Osteoblast (primary cell): ENCODE results near the gene BRF1. TPM values are rescaled to one million over a fixed set of nuclear protein-coding genes. Genes with fewer than 3 reads are reported as not detected.
A peak's percentile ranks its signal among the peaks of the same experiment; 100 is the strongest.

Source experiments
- DNase-seq: peaks from one replicate; pipeline ENCODE4 v3.0.0; 2011; ENCODE audit warnings: low spot score, mixed read lengths; ENCODE audit not compliant: insufficient read length; ENCODE audit errors: missing footprints
- H2AFZ ChIP-seq: 2 replicates; pipeline ENCODE4 v1.6.0; 2011; ENCODE audit warnings: mild to moderate bottlenecking, low read length
- H3K27ac ChIP-seq: 2 replicates; pipeline ENCODE4 v1.5.1; 2011; ENCODE audit warnings: mild to moderate bottlenecking, low read depth, low read length, moderate library complexity
- H3K27me3 ChIP-seq: 2 replicates; pipeline ENCODE4 v1.6.0; 2012; ENCODE audit warnings: mild to moderate bottlenecking, control low read depth, inconsistent platforms, low read length, moderate library complexity; ENCODE audit not compliant: insufficient read depth
- H3K36me3 ChIP-seq: 2 replicates; pipeline ENCODE4 v1.5.1; 2011; ENCODE audit warnings: mild to moderate bottlenecking, low read length, control low read depth, moderate library complexity; ENCODE audit not compliant: insufficient read depth
- H3K4me1 ChIP-seq: 2 replicates; pipeline ENCODE4 v1.5.1; 2011; ENCODE audit warnings: mild to moderate bottlenecking, low read length, control low read depth, moderate library complexity; ENCODE audit not compliant: insufficient read depth
- H3K4me2 ChIP-seq: 2 replicates; pipeline ENCODE4 v1.6.0; 2011; ENCODE audit warnings: mild to moderate bottlenecking, low read length; ENCODE audit not compliant: insufficient read depth
- H3K4me3 ChIP-seq: fragments of 200-600 bp; sonication (generic); 3 replicates; pipeline ENCODE4 v1.5.1; 2012; ENCODE audit warnings: mild to moderate bottlenecking, low read length, inconsistent platforms; ENCODE audit not compliant: insufficient read depth
- H3K79me2 ChIP-seq: 2 replicates; pipeline ENCODE4 v1.6.0; 2012; ENCODE audit warnings: mild to moderate bottlenecking, low read length, control low read depth, inconsistent platforms; ENCODE audit not compliant: insufficient read depth
- H3K9me3 ChIP-seq: 2 replicates; pipeline ENCODE4 v1.5.1; 2011; ENCODE audit warnings: low read depth, low read length, control low read depth
- H4K20me1 ChIP-seq: 2 replicates; pipeline ENCODE4 v1.6.0; 2012; ENCODE audit warnings: mild to moderate bottlenecking, low read length, control low read depth; ENCODE audit not compliant: insufficient read depth
- CTCF ChIP-seq: IDR thresholded peaks from 2 replicates; pipeline ENCODE4 v1.5.1; 2011; ENCODE audit warnings: mild to moderate bottlenecking, low read depth, low read length, moderate library complexity; ENCODE audit errors: extremely low read depth
- total RNA-seq: library from RNA; depleted of rRNA; stranded (reverse); fragments of >200 nt; gene quantifications from 2 replicates; pipeline ENCODE4 v1.2.3, GENCODE V29; 2012

The BRF1 gene
- total RNA-seq, 1 donor = 34.4 TPM

GRCh38 chr14:105261781-105262180 is 39.0 kb downstream of the BRF1 start:
- Histone ChIP-seq H3K27me3 (no peaks in the 10 kb centered on the region), H3K36me3 (peaks cover 5% of the 10 kb centered on the region), H4K20me1 (peaks cover 9% of the 10 kb centered on the region), H3K79me2 (no peaks in the 10 kb centered on the region), H3K4me3 (no peak overlapping the region), H3K9me3 (no peaks in the 10 kb centered on the region), H2AFZ (no peak overlapping the region), H3K4me2 (no peak overlapping the region), H3K4me1 (no peaks in the 10 kb centered on the region), H3K27ac (no peak overlapping the region)
- DNase-seq = peak; percentile 49
- TF ChIP-seq CTCF = no peak

DNA sequence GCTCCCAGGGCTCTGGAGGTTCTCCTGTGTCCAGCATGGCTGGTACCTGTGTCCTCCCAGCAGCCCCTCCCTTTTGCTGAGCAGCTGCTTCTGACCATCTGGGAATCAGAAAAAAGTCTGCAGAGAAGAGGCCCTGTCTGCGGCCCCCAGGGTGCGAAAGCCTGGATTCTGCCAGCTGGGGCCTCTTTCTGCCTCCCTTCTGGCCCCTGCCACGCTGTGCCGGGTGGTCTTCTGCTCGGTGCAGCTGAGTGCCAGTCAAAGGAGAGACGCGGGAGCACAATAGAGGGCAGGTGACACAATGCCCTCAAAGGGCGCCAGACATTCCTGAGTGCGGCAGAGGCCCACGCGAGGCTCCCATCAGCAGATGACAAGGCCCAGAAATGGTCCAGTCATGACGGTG is 39.8 kb downstream of the BRF1 start:
- no peak overlapping the region for H2AFZ ChIP-seq
- peaks cover 5% of the 10 kb centered on the region for H3K36me3 ChIP-seq
- H3K27ac ChIP-seq = no peak overlapping the region
- H3K27me3 ChIP-seq = no peaks in the 10 kb centered on the region
- peak; percentile 63 for DNase-seq
- no peaks in the 10 kb centered on the region for H3K4me1 ChIP-seq
- H3K9me3 ChIP-seq = no peaks in the 10 kb centered on the region
- peaks cover 4% of the 10 kb centered on the region for H3K79me2 ChIP-seq
- H3K4me3 ChIP-seq = no peak overlapping the region
- TF ChIP-seq CTCF = no peak
- H4K20me1 ChIP-seq = peaks cover 11% of the 10 kb centered on the region
- no peak overlapping the region for H3K4me2 ChIP-seq

- H3K36me3 ChIP-seq = peaks cover 5% of the 10 kb centered on the region
- no peak overlapping the region for H3K4me3 ChIP-seq
- H3K79me2 ChIP-seq = peaks cover 4% of the 10 kb centered on the region
- H3K4me2 ChIP-seq = no peak overlapping the region
- H3K9me3 ChIP-seq = no peaks in the 10 kb centered on the region
- H3K4me1 ChIP-seq = peaks cover 11% of the 10 kb centered on the region
- no peak overlapping the region for H2AFZ ChIP-seq
- H3K27ac ChIP-seq = no peak overlapping the region
- no peaks in the 10 kb centered on the region for H3K27me3 ChIP-seq
- peaks cover 17% of the 10 kb centered on the region for H4K20me1 ChIP-seq
- peak; percentile 81 for DNase-seq
- no peak for TF ChIP-seq CTCF
Measured at GRCh38 chr14:105258846-105259245, 42.0 kb downstream of the BRF1 start.

DNA sequence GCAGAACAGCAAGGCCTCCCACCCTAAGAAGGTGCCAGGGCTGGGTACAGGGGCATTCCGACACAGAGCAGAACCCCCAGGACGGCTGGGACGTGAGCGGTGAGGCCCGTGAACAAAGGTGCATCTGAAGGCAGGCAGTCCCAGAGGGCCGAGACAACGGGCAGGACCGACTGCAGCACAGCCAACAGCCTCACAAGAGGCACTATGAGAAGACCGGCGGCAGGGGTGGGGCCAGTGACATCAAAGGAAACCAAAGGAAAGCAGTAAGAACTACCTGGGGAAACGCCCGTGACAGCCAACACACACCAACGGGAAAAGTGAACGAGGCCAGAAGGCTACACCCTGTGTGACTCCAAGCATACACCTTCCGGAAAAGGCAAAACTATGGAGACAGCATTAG is 43.3 kb downstream of the BRF1 start:
- no peak overlapping the region for H2AFZ ChIP-seq
- H3K27ac ChIP-seq = no peak overlapping the region
- DNase-seq = peak; percentile 55
- no peak overlapping the region for H3K4me3 ChIP-seq
- peaks cover 30% of the 10 kb centered on the region for H4K20me1 ChIP-seq
- H3K79me2 ChIP-seq = peaks cover 4% of the 10 kb centered on the region
- no peaks in the 10 kb centered on the region for H3K9me3 ChIP-seq
- H3K27me3 ChIP-seq = no peaks in the 10 kb centered on the region
- H3K36me3 ChIP-seq = peaks cover 15% of the 10 kb centered on the region
- H3K4me2 ChIP-seq = no peak overlapping the region
- peaks cover 11% of the 10 kb centered on the region for H3K4me1 ChIP-seq
- TF ChIP-seq CTCF = no peak
